Measurements from ENCODE around the gene CHMP2A.

Gene CHMP2A

GRCh38 chr19:58569943-58570670 is 15.2 kb upstream of the CHMP2A start:
- DNase-seq = no peak

DNA sequence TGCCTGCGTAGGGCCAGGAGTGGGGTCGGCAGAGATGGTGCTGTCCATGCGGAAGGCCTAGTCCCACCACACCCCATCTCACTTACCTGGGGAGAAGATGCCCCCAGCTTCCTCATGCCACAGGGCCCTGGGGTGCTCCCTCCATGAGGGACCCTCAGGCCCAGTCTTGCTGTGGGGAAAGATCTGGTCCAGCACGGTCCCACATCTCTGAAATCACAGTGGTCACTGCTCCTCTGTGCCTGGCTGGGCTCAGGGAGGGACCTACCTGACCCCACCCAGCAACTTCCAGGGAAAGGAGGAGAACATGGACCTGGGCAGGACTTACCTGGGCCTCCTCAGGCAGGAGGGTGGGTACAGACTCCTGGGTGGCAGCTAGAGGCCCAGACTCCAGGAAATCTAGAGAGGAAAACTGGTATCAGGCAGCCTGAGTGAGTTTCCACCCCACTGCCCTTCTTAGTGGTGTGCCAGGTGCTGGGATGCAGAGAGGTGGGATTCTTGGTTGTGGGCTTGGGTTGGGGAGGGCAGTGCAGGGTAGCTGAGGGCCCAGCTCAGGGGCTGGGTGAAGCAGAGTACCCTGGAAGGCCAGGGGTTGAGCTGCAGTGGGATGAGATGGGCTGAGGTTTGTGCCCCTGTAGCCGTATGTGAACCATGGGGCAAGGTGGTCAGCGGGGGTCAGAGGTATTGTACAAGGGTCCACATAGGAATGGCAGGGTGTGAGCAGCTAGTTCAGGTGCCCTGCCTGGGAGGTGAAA is 14.5 kb upstream of the CHMP2A start:
- DNase-seq = no peak

DNA sequence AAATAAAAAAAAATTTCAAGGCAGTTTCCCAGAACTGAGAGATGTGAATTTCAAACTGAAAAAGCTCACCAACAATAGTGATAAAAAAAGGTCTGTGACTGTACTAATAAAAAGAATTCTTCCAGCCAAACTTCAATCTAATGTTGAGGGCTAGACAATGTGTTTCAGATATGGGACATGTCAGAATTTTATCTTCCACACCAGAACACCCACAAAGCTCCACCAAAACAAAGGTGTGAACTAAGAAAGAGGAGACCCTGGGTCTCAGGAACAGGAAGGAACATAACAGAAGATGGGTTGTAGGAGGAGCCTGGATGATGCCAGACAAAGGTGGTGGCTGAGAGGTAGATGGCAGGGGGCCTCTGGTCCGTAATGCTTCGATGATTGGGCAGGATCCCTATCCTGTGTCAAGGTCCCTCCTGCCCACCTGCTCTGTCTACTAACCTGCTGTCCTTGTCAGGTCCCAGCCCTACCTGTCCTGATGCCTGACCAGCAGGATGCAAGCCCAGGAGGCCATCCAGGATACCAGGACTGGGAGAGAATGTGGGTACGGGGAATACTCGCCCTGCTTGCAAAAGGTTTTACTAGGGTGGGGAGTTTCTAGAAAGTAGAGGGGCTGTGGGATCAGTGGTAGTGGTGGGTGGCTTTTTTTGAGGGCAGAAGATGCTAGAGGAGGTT is 13.7 kb upstream of the CHMP2A start:
- no peak for DNase-seq

DNA sequence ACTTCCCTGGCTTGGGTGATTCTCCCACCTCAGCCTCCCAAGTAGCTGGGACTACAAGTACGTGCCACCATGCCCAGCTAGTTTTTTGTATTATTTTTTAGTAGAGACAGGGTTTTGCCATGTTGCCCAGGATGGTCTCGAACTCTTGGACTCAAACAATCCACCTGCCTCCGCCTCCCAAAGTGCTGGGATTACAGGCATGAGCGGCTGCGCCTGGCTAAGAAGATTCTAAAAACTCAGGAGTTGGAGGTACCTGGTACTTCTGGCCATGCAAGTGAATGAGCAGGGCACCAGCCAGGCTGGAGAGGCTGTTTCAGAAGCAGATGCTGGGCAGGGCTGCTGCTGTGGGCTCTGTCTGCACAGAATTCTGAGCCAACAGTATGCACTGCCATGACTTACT is 12.1 kb upstream of the CHMP2A start:
- no peak for DNase-seq

DNA sequence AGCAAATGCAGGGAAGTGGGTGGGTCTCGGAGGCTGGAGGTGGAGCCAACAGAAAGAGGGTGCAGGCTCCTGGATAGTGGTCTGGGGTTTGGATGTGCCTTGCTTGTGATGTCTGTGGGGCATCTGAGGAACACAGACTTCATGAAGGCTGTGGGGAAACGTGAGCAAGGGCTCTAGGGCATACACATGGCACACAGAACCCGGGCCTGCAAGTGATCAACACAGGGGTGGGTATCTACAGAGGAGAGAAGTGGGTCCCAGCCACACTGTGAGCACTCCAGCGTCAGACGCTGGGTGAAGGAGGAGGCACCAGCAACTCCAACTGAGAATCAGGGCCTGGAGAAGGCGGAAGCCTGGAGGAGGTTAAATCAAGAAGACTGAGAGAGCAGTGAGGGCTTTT is 8.9 kb upstream of the CHMP2A start:
- DNase-seq = no peak

DNA sequence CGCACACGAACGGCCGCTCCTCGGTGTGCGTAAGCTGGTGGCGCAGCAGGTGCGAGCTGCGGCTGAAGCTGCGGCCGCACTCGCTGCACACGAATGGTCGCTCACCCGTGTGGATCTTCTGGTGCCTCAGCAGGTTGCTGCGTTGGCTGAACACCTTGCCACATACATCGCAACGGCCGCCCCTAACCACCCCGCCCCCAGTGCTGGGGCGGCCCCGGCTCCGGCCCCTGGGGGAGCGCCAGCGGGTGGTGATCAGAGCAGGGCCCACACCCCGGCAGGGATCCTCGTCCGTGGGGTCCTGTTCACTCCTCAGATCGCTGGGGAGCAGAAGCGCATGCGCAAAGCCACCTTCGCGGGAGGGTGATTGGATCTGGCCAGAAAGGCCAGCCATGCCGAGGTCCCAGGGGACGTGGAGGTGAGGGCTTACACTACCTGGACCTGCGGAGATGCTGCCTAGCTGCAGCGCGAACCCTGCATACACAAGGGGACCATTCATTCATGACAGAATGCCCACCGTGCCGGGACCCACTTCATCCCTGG is 8.2 kb upstream of the CHMP2A start:
- no peak for DNase-seq

- DNase-seq = no peak
These were observed 7.5 kb upstream of the CHMP2A start for GRCh38 chr19:58562122-58563033.

DNA sequence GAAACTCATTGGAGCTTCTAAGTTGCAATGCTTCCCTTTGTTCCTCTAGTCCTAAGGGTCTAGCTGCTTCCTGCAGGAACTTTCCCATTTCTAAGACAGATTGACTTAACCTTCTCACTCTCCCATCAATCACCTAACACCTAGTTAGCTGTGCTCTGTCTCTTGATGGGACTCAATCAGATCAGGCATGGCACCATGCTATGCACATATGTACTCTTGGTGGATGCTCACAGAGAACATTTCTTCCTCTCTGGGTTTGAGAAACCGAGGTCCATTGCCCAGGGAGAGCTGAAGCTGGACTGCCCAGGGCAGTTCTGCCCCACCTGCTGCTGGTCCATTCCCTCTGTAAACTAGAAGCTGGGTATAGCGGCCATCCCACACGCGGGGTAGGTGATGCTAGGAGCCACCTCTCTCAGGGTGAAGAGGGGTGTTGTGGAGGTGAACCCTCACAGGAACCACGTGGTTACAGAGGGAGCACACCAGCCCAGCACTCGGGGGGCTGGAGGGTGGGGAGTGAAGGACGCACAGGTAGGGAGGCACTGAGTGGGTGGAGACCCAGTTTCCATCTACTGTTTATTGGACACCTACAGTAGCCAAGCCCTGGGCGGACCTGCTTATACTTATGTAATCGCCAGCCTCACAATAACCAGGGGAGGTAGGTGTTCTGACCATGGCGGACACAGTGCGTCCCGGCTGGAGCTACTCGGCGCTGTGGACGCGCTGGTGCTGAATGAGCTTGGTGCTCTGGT is 6.6 kb upstream of the CHMP2A start:
- DNase-seq = no peak

- no peak for DNase-seq
These were observed 6.0 kb upstream of the CHMP2A start for GRCh38 chr19:58560921-58561320.

GRCh38 chr19:58560007-58560887 is 5.3 kb upstream of the CHMP2A start:
- DNase-seq = no peak

DNA sequence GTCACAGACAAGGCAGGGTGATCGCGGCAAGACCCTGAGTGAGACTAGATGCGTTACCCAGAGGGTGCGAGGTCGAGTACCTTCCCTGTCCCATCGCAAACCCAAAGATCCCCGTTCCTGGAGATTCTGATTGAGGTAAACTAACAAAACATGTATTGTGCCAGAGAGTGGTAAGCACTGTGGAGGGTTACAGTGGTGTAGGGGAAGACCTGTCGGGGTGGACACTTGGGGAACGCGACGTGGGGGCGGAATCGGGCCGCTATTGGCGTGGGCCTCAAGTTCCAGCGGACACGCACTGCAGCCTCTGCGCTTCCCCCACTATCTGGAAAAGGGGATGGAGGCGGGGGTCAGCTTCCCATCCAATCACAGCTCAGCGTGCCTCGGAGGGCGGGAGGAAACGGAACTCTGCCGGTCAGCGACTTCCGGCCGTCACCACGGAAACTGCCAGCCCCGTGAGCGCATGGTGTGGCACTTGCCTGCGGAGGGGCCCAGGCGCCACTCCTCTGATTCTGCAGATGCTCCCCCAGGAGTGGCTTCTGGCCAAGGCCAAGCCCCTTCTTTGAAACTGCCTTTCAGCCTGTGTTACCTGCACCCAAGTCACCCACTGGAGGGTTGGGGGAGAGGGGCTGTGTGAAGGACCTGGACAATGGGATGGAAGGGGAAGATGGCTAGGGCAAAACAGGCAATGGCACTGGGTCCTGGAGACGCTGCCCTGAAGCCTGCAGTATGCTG is 4.5 kb upstream of the CHMP2A start:
- no peak for DNase-seq

- DNase-seq = no peak
These were observed 3.8 kb upstream of the CHMP2A start for GRCh38 chr19:58558623-58559274.

- no peak for DNase-seq
These were observed 3.2 kb upstream of the CHMP2A start, which contains the start of gene UBE2M for GRCh38 chr19:58558066-58558622. Gene UBE2M (minus strand): TSS chr19:58558611. CDS start chr19:58558381, 230 bp downstream.

GRCh38 chr19:58557221-58558065 is 2.5 kb upstream of the CHMP2A start:
- no peak for DNase-seq

- no peak for DNase-seq
These were observed 1.8 kb upstream of the CHMP2A start for GRCh38 chr19:58556622-58557220.

DNA sequence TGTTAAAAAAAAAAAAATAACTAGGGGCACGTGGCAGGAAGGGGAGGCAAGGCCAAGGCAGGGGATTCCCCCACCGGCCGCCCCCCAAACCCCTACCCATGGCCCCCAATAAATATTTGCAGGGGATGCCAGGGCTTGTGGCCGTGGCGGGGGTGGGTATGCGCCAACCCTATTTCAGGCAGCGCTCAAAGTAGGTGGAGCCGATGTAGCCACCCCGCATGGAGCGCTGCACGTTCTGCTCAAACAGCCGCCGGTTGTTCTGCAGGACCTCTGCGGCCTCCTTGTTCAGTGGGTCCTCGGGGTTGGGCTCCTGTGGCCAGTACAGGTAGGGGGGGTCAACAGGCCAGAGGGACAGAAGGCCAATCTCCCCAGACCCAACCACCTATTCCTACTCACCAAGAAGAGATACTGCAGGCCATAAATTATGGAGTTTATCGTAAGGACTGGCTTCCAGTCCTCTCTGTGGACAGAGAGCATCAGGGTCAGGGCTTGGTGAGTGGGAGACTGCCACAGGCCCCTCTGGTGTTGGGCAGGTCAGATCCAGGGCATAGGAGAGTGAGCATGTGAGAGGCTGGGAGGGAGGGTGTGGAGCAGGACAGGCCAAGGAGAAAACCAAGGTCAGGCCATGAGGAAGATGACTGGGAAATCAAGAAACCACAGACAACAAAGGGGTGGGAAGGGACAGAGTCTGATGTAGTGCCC is 1.2 kb upstream of the CHMP2A start:
- no peak for DNase-seq

- DNase-seq = no peak
These were observed 522 bp upstream of the CHMP2A start for GRCh38 chr19:58555369-58555885.
